GM23338 (cell line): ENCODE measurements around the gene AVPR2. TPM values are rescaled to one million over a fixed set of nuclear protein-coding genes. Genes with fewer than 3 reads are reported as not detected.

ENCODE experiments used
- ATAC-seq: fragments of 200-7000 bp; cut with Tn5 transposase; 3 replicates; pipeline ENCODE4 v1.9.1; 2020
- DNase-seq: peaks from one replicate; pipeline ENCODE4 v3.0.0-alpha.2; 2015; ENCODE audit warnings: low spot score
- H2AFZ ChIP-seq: fragments of 200-600 bp; sonication (generic); 2 replicates; pipeline ENCODE4 v1.8.0; 2016; ENCODE audit warnings: antibody characterized with exemption, mild to moderate bottlenecking, moderate library complexity
- H3F3A ChIP-seq: fragments of 200-600 bp; sonication (generic); replicated peaks from 2 replicates; pipeline ENCODE4 v1.8.0; 2017; ENCODE audit warnings: antibody characterized with exemption, mixed run types, low read depth
- H3K27ac ChIP-seq: fragments of 200-600 bp; sonication (generic); 2 replicates; pipeline ENCODE4 v1.6.1; 2016; ENCODE audit warnings: low read depth
- H3K27me3 ChIP-seq: fragments of 200-600 bp; sonication (generic); 2 replicates; pipeline ENCODE4 v1.8.0; 2016; ENCODE audit warnings: mild to moderate bottlenecking, mixed run types, moderate library complexity; ENCODE audit not compliant: insufficient read depth
- H3K36me3 ChIP-seq: fragments of 200-600 bp; sonication (generic); 2 replicates; pipeline ENCODE4 v1.8.0; 2016; ENCODE audit warnings: mild to moderate bottlenecking; ENCODE audit not compliant: insufficient read depth
- H3K4me1 ChIP-seq: fragments of 200-600 bp; sonication (generic); 2 replicates; pipeline ENCODE4 v1.8.0; 2016; ENCODE audit warnings: mild to moderate bottlenecking, moderate library complexity; ENCODE audit not compliant: insufficient read depth
- H3K4me2 ChIP-seq: fragments of 200-600 bp; sonication (generic); 2 replicates; pipeline ENCODE4 v1.7.1; 2017; ENCODE audit warnings: mixed run types
- H3K4me3 ChIP-seq: fragments of 200-600 bp; sonication (generic); 2 replicates; pipeline ENCODE4 v1.6.1; 2016; ENCODE audit warnings: mixed run types
- H3K79me2 ChIP-seq: fragments of 200-600 bp; sonication (generic); replicated peaks from 2 replicates; pipeline ENCODE4 v1.8.0; 2017; ENCODE audit warnings: mild to moderate bottlenecking; ENCODE audit not compliant: insufficient read depth
- H3K9me2 ChIP-seq: fragments of 200-600 bp; sonication (generic); 2 replicates; pipeline ENCODE4 v1.8.0; 2017; ENCODE audit not compliant: insufficient read depth
- H4K20me1 ChIP-seq: fragments of 200-600 bp; sonication (generic); replicated peaks from 2 replicates; pipeline ENCODE4 v1.8.0; 2017; ENCODE audit warnings: mild to moderate bottlenecking; ENCODE audit not compliant: insufficient read depth
- H3K27ac Mint-ChIP-seq: 2 replicates; pipeline ENCODE4 v1.8.0; 2020; ENCODE audit warnings: inconsistent platforms, mild to moderate bottlenecking, moderate library complexity, mixed read lengths
- H3K27me3 Mint-ChIP-seq: 3 replicates; pipeline ENCODE4 v1.8.0; 2022; ENCODE audit warnings: low read depth, mild to moderate bottlenecking, moderate library complexity, mixed read lengths, inconsistent platforms; ENCODE audit not compliant: insufficient read depth, poor library complexity
- H3K36me3 Mint-ChIP-seq: 3 replicates; pipeline ENCODE4 v1.8.0; 2021; ENCODE audit warnings: low read depth, mild to moderate bottlenecking, inconsistent platforms, moderate library complexity, mixed read lengths
- H3K4me1 Mint-ChIP-seq: 3 replicates; pipeline ENCODE4 v1.8.0; 2020; ENCODE audit warnings: mild to moderate bottlenecking, inconsistent platforms, mixed read lengths
- H3K4me3 Mint-ChIP-seq: 3 replicates; pipeline ENCODE4 v1.8.0; 2021; ENCODE audit warnings: moderate library complexity, mild to moderate bottlenecking, inconsistent platforms, mixed read lengths
- H3K9me3 Mint-ChIP-seq: 3 replicates; pipeline ENCODE4 v1.8.0; 2020; ENCODE audit warnings: moderate library complexity, mild to moderate bottlenecking, inconsistent platforms, mixed read lengths
- CTCF ChIP-seq, 2 experiments: fragments of 200-600 bp in 1 of 2; sonication (generic) in 1 of 2; conservative IDR thresholded peaks; 2 replicates each; pipeline versions ENCODE4 v1.5.1 to v1.6.1; 2016 to 2017; ENCODE audit warnings: antibody characterized with exemption in 2 of 2, low read depth in 2 of 2, mild to moderate bottlenecking in 2 of 2, moderate library complexity in 1 of 2
- EZH2phosphoT487 ChIP-seq: fragments of 200-600 bp; sonication (generic); IDR thresholded peaks from one replicate; pipeline ENCODE4 v1.8.1; 2018; ENCODE audit warnings: antibody characterized with exemption; ENCODE audit not compliant: unreplicated experiment
- JUNB ChIP-seq: IDR thresholded peaks from one replicate; pipeline ENCODE4 v1.6.1; 2016; ENCODE audit warnings: antibody characterized with exemption; ENCODE audit not compliant: unreplicated experiment
- NANOG ChIP-seq: IDR thresholded peaks from 2 replicates; pipeline ENCODE4 v1.6.1; 2016; ENCODE audit warnings: antibody characterized with exemption, borderline replicate concordance
- POLR2AphosphoS5 ChIP-seq: IDR thresholded peaks from 2 replicates; pipeline ENCODE4 v1.6.1; 2016; ENCODE audit warnings: antibody characterized with exemption, low read depth
- ZNF331 ChIP-seq: fragments of 250-450 bp; sonication (Bioruptor Pico); IDR thresholded peaks from 2 replicates; pipeline ENCODE4 v1.5.0; 2020; ENCODE audit warnings: low read depth, mild to moderate bottlenecking, moderate library complexity
- ZNF462 ChIP-seq: fragments of 250-450 bp; sonication (Bioruptor Pico); IDR thresholded peaks from 2 replicates; pipeline ENCODE4 v1.5.0; 2020; ENCODE audit warnings: mild to moderate bottlenecking, moderate library complexity
- polyA plus RNA-seq: library from polyadenylated mRNA; unstranded; fragments of >200 nt; fragmentation: Nextera tagmentation; extraction: Ambion mirVana; gene quantifications from 2 replicates; pipeline ENCODE4 v1.2.1, GENCODE V29; 2016
- total RNA-seq: library from RNA; depleted of rRNA; stranded (reverse); fragments of >200 nt; shearing (Covaris generic); gene quantifications from 2 replicates; pipeline ENCODE4 v1.2.3, GENCODE V29; 2014

Gene AVPR2
- total and polyA plus RNA-seq, 2 experiments from 2014 or later = not detected

- no peak for TF ChIP-seq ZNF462 (CRISPR knock-in tag)
Measured at GRCh38 chrX:153948002-153948466, 43.6 kb downstream of the AVPR2 start (continued).

GRCh38 chrX:153948847-153949805 is 44.7 kb downstream of the AVPR2 start:
- DNase-seq = peak; percentile 25
- Histone ChIP-seq H2AFZ (no peak overlapping the region), H3K9me2 (no peaks in the 10 kb centered on the region), H3K27ac (peak overlapping the region; percentile 84; the same call in 1 of the 2 replicates), H3K79me2 (no peaks in the 10 kb centered on the region), H3K4me3 (no peak overlapping the region), H3K27me3 (no peaks in the 10 kb centered on the region), H3K36me3 (no peaks in the 10 kb centered on the region; the same call in 1 of the 2 replicates), H3K4me2 (no peak overlapping the region), H3K4me1 (no peaks in the 10 kb centered on the region; the same call in 1 of the 2 replicates), H4K20me1 (no peaks in the 10 kb centered on the region), H3F3A (no peaks in the 10 kb centered on the region)
- no peaks in the 10 kb centered on the region for H3K9me3 Mint-ChIP-seq
- H3K4me1 Mint-ChIP-seq = peaks cover 20% of the 10 kb centered on the region
- peaks cover 46% of the 10 kb centered on the region for H3K36me3 Mint-ChIP-seq
- peak overlapping the region; percentile 23; the same call in 1 of the 3 replicates for H3K4me3 Mint-ChIP-seq
- ATAC-seq = peak; percentile 6; the same call in 2 of the 3 replicates
- peaks cover 5% of the 10 kb centered on the region for H3K27me3 Mint-ChIP-seq
- H3K27ac Mint-ChIP-seq = no peak overlapping the region; the same call in 1 of the 2 replicates
- no peak for TF ChIP-seq EZH2phosphoT487
- no peak for TF ChIP-seq NANOG
- no peak for TF ChIP-seq POLR2AphosphoS5
- TF ChIP-seq JUNB = no peak
- no peak for TF ChIP-seq CTCF (conservative IDR thresholded peaks at IDR 0.05; ENCODE audit: low read depth in 2 of 2)
- no peak for TF ChIP-seq ZNF331 (CRISPR knock-in tag)
